ENCODE data around the gene CCDC182.

Gene CCDC182

GRCh38 chr17:57697891-57698711, 47.0 kb downstream of the CCDC182 start:
- peak; percentile 10 for DNase-seq (ENCODE audit: low read depth)

- DNase-seq (ENCODE audit: low read depth), result no peak
Measured at GRCh38 chr17:57697197-57697596, 47.9 kb downstream of the CCDC182 start.

GRCh38 chr17:57696050-57696449, 49.0 kb downstream of the CCDC182 start:
- DNase-seq (ENCODE audit: low read depth), result no peak

Data from activated T-cell treated with anti-CD3 and anti-CD28 coated beads for 48 hours (primary cell).